SU-DHL-6 (cell line): ENCODE measurements around the gene NSUN2.

Experiments
- H2AFZ ChIP-seq: fragments of 200-600 bp; sonication (generic); 2 replicates; pipeline ENCODE4 v1.6.1; 2014; ENCODE audit warnings: low read depth, mild to moderate bottlenecking, moderate library complexity, mixed read lengths, antibody characterized with exemption, low read length; ENCODE audit not compliant: severe bottlenecking
- H3F3A ChIP-seq: fragments of 200-600 bp; shearing (Covaris generic); 2 replicates; pipeline ENCODE4 v1.6.0; 2016; ENCODE audit warnings: antibody characterized with exemption, mild to moderate bottlenecking; ENCODE audit not compliant: insufficient read depth
- H3K27ac ChIP-seq: fragments of 200-600 bp; sonication (generic); 2 replicates; pipeline ENCODE4 v1.5.1; 2016; ENCODE audit warnings: low read depth, mild to moderate bottlenecking, low read length, moderate library complexity, mixed read lengths
- H3K27me3 ChIP-seq: fragments of 200-600 bp; sonication (generic), shearing (Covaris generic); 2 replicates; pipeline ENCODE4 v1.6.0; 2014; ENCODE audit warnings: mild to moderate bottlenecking, low read length
- H3K36me3 ChIP-seq: fragments of 200-600 bp; sonication (generic); 2 replicates; pipeline ENCODE4 v1.6.1; 2014; ENCODE audit warnings: mild to moderate bottlenecking, low read length, mixed read lengths
- H3K4me2 ChIP-seq: fragments of 300-600, 200-600 bp; shearing (Covaris generic), sonication (generic); 2 replicates; pipeline ENCODE4 v1.6.0; 2014; ENCODE audit warnings: low read length, low read depth, mild to moderate bottlenecking; ENCODE audit not compliant: poor library complexity, severe bottlenecking
- H3K4me3 ChIP-seq: fragments of 200-600 bp; sonication (generic); 2 replicates; pipeline ENCODE4 v1.5.1; 2014; ENCODE audit warnings: antibody characterized with exemption, low read length, mild to moderate bottlenecking, mixed read lengths; ENCODE audit not compliant: insufficient read depth, poor library complexity, severe bottlenecking
- H3K79me2 ChIP-seq: fragments of 200-600 bp; sonication (generic); 2 replicates; pipeline ENCODE4 v1.6.1; 2014; ENCODE audit warnings: mild to moderate bottlenecking, low read length, moderate library complexity; ENCODE audit not compliant: insufficient read depth
- H3K9ac ChIP-seq: fragments of 200-600 bp; sonication (generic); 2 replicates; pipeline ENCODE4 v1.7.0; 2014; ENCODE audit warnings: mild to moderate bottlenecking, low read length
- H3K9me2 ChIP-seq: fragments of 200-600 bp; sonication (generic); replicated peaks from 2 replicates; pipeline ENCODE4 v1.6.1; 2014; ENCODE audit warnings: low read length; ENCODE audit not compliant: insufficient read depth
- H3K9me3 ChIP-seq: fragments of 200-600 bp; sonication (generic); 2 replicates; pipeline ENCODE4 v1.6.1; 2014; ENCODE audit warnings: low read length, mixed read lengths; ENCODE audit not compliant: insufficient read depth
- H4K20me1 ChIP-seq: fragments of 200-600 bp; sonication (generic); 2 replicates; pipeline ENCODE4 v1.6.1; 2014; ENCODE audit warnings: low read depth, mild to moderate bottlenecking, antibody characterized with exemption, low read length, moderate library complexity, mixed read lengths
- CTCF ChIP-seq: fragments of 200-600 bp; sonication (generic); IDR thresholded peaks from one replicate; pipeline ENCODE4 v1.5.1; 2017; ENCODE audit warnings: antibody characterized with exemption, mild to moderate bottlenecking, low read length, moderate library complexity; ENCODE audit not compliant: insufficient read depth, poor library complexity, severe bottlenecking
- EZH2phosphoT487 ChIP-seq: fragments of 200-600 bp; sonication (generic), shearing (Covaris generic); conservative IDR thresholded peaks from 2 replicates; pipeline ENCODE4 v1.6.1; 2018; ENCODE audit warnings: mild to moderate bottlenecking, antibody characterized with exemption, low read length, moderate library complexity, mixed read lengths

NSUN2 gene

DNA sequence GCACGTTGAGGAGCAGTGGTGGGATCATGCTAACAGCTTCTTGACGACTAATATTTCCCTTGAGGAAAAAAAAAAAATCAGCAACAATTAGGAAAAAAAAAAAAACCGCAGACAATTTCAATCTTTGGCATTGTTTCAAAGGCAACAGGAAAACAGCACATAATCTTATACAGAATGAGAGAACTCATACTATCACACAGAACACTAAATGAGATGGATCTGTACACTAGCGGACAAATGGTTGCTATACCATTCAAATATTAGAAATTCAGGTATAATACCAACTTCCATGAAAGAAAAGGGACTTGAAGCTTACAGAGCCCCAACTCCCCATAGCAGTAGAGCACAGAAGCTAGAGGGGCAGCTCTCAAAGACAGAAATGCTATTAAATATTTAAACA, 9.6 kb downstream of the NSUN2 start:
- H3F3A ChIP-seq, result peaks cover 7% of the 10 kb centered on the region; the same call in 1 of the 2 replicates
- peaks cover 4% of the 10 kb centered on the region; the same call in 1 of the 2 replicates for H4K20me1 ChIP-seq
- peaks cover 61% of the 10 kb centered on the region for H3K79me2 ChIP-seq

DNA sequence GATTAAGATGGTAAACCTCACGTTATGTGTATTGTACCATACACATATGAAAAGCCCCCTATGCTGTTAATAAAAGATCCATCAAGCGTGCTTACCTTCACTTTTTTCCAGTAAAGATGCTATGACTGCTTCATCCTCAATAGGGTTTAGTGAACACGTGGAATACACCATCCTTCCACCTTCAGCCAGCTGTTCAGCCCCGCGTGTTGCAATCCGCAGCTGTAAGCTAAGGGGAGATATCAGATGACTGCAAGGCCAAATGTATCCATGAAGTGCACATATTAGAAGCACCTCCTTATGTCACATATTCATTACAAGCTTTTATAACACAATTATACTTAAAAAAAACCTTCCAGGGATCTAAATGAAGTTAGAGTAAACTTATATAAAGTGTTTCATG, 16.2 kb downstream of the NSUN2 start:
- Histone ChIP-seq H2AFZ (no peak overlapping the region), H3K9ac (no peak overlapping the region), H3K4me3 (no peak overlapping the region), H4K20me1 (peaks cover 4% of the 10 kb centered on the region; the same call in 1 of the 2 replicates), H3K9me3 (no peaks in the 10 kb centered on the region), H3K36me3 (peaks cover 58% of the 10 kb centered on the region), H3K9me2 (no peaks in the 10 kb centered on the region), H3K27me3 (no peaks in the 10 kb centered on the region), H3K27ac (no peak overlapping the region), H3K79me2 (peaks cover 45% of the 10 kb centered on the region), H3K4me2 (no peak overlapping the region), H3F3A (no peaks in the 10 kb centered on the region)
- TF ChIP-seq CTCF, result no peak
- no peak for TF ChIP-seq EZH2phosphoT487

More for the DNA sequence above, 9.6 kb downstream of the NSUN2 start:
- no peak overlapping the region for H2AFZ ChIP-seq
- peaks cover 82% of the 10 kb centered on the region for H3K36me3 ChIP-seq
- TF ChIP-seq EZH2phosphoT487 (no peak), CTCF (no peak)
- no peak overlapping the region for H3K9ac ChIP-seq
- no peaks in the 10 kb centered on the region for H3K9me3 ChIP-seq
- no peak overlapping the region for H3K27ac ChIP-seq
- no peaks in the 10 kb centered on the region for H3K27me3 ChIP-seq
- H3K4me3 ChIP-seq, result no peak overlapping the region
- H3K4me2 ChIP-seq, result no peak overlapping the region
- no peaks in the 10 kb centered on the region for H3K9me2 ChIP-seq

DNA sequence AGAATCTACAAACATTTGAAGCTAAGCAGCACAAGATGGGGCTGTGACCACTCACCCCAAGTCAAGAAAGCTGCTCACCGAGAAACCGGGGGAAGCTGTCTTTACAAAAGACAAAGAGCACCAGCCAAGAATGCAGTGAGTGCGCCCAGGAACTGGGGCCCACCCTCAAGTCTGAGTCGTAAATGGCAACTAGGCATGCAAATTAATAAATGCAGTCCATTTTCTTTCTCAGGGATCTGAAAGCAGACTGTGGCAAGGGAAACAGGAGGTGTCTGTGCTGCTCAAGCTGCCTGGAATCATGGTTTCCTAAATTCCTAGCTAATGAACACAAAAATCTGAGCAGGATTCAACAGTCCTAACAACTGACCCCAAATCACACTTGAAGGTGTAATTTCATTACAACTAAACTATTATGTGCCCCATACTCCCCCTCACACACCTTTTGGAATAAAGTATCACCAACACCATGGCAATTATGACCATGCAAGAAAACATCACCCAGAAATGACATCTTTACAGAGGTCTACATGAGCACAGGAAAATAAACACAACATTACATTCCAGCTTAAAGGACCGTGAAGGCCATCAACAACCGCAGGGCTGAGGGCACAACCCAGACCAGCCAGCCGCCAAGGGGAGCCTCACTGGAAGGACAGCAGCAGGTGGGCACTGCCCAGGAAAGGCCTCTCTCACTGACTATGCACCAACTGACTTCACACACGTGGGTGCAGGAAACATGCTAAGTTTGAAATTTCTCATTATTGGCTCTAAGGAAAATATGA, 17.6 kb downstream of the NSUN2 start:
- TF ChIP-seq CTCF (no peak), EZH2phosphoT487 (no peak)
- no peak overlapping the region for H3K27ac ChIP-seq
- H3K4me2 ChIP-seq, result no peak overlapping the region
- peaks cover 45% of the 10 kb centered on the region for H3K79me2 ChIP-seq
- peaks cover 4% of the 10 kb centered on the region; the same call in 1 of the 2 replicates for H4K20me1 ChIP-seq
- no peaks in the 10 kb centered on the region for H3K9me2 ChIP-seq
- peaks cover 60% of the 10 kb centered on the region for H3K36me3 ChIP-seq
- no peaks in the 10 kb centered on the region for H3F3A ChIP-seq
- H3K4me3 ChIP-seq, result no peak overlapping the region
- H3K9ac ChIP-seq, result no peak overlapping the region
- no peak overlapping the region for H2AFZ ChIP-seq
- H3K9me3 ChIP-seq, result no peaks in the 10 kb centered on the region
- H3K27me3 ChIP-seq, result no peaks in the 10 kb centered on the region
